ENCODE measurements around the gene TCF19.
"Not testable (repeated sequence)": the region's sequence is repeated elsewhere in the genome, so short reads cannot be mapped to it uniquely, and the experiment has no call there.

The TCF19 gene

DNA sequence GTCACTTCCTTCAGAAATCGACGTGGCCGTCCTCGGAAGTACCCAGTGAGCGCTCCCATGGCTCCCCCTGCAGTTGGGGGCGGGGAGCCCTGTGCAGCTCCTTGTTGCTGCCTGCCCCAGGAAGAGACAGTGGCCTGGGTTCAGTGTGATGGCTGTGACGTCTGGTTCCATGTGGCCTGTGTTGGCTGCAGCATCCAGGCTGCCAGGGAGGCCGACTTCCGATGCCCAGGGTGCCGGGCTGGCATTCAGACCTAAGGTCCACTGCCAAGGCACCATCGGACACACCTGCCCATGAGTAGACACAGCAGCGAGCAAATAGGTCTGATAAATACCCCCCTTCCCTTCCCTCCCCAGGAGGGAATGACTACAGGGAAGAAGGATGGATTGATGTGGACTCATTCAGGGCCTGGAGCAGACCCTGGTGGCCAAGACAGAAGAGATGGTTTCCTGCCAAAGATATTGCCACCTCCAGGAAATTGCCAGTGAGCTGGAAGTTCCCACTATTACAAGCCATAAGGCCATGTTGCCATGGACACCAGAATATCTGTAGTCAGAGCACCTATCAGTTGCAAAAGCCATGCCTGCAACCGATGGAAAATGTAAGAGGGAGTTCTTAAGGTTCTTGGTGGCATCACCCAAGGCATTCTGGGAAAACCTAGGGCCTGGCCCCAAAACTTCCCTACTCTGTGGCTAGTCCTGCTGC lies 4.2 kb downstream of the TCF19 start:
- no peak overlapping the region for H3K27ac ChIP-seq (ENCODE audit: low read length)
- WGBS (ENCODE audit: insufficient coverage, insufficient read length): no CpG with 5 or more reads among the region's 13 CpGs
- 0 out of 2 replicates have a peak, but pooled peaks cover 4% of the 10 kb centered on the region for H3K4me1 ChIP-seq (ENCODE audit: control insufficient read depth, insufficient read depth, low read length)
- DNase-seq (ENCODE audit: low read depth, low spot score): no peak
- H3K4me3 ChIP-seq (ENCODE audit: low read length): no peak overlapping the region
- no peaks in the 10 kb centered on the region for H3K27me3 ChIP-seq (ENCODE audit: control insufficient read depth, insufficient read depth, low read length)
- peaks cover 15% of the 10 kb centered on the region; the same call in 1 of the 2 replicates for H3K36me3 ChIP-seq (ENCODE audit: control insufficient read depth, insufficient read depth, low read length)
- no peaks in the 10 kb centered on the region for H3K9me3 ChIP-seq (ENCODE audit: control insufficient read depth, insufficient read depth, low read length)

DNA sequence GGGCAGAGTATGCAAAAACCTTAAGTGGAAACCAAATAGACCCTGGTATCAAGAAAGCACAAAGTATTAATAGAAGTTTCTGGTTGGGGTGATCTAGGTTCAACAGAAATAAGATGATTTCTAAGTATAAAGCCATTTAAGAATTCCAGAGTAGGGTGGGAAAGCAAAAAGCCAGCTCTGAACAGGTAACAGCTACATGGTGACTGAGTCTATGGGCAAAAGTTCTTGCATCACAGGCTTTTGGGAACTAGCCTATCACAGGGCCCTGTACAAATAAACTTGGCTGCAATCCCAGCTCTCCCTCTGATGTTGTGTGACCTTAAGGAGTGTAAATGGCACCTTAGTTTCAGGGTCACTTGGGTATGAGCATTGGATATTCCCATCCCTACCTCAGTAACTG lies 5.5 kb downstream of the TCF19 start:
- no peaks in the 10 kb centered on the region for H3K9me3 ChIP-seq (ENCODE audit: control insufficient read depth, insufficient read depth, low read length)
- 0 out of 2 replicates have a peak, but pooled peaks cover 4% of the 10 kb centered on the region for H3K4me1 ChIP-seq (ENCODE audit: control insufficient read depth, insufficient read depth, low read length)

DNA sequence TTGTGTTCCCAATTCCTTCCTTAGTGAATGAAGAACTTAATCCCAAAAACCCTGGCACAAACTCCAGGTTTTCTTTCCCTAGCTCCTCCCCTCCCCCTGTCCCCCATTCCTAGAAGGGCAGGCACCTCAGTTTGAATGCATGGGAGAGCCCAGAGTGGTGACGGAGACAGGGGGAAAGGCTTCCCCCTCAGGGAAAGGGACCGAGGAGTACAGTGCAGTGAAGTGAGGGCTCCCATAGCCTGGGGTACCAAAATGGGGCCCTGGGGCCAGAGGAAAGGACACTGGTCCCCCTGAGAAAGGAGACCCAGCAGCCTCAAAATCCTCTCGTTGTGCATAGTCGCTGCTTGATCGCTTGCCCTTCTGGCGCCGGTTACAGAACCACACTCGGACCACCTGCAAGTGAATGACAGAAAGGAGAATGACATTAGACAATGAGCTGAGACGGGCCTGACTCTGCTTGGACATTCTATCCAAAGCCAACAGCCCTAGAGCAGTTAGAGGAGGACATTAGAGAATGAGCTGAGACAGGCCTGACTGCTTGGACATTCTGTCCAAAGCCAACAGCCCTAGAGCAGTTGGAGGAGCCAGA lies 6.2 kb downstream of the TCF19 start:
- H3K27ac ChIP-seq (ENCODE audit: low read length); H3K9me3 ChIP-seq (ENCODE audit: control insufficient read depth, insufficient read depth, low read length); DNase-seq (ENCODE audit: low read depth, low spot score); H3K4me3 ChIP-seq (ENCODE audit: low read length); H3K27me3 ChIP-seq (ENCODE audit: control insufficient read depth, insufficient read depth, low read length); H3K4me1 ChIP-seq (ENCODE audit: control insufficient read depth, insufficient read depth, low read length): not testable (repeated sequence)
- no CpG with 5 or more reads among the region's 9 CpGs for WGBS (ENCODE audit: insufficient coverage, insufficient read length)
- peaks cover 15% of the 10 kb centered on the region; the same call in 1 of the 2 replicates for H3K36me3 ChIP-seq (ENCODE audit: control insufficient read depth, insufficient read depth, low read length)

More for the DNA sequence above, 5.5 kb downstream of the TCF19 start:
- H3K27ac ChIP-seq (ENCODE audit: low read length): no peak overlapping the region
- no peak overlapping the region for H3K4me3 ChIP-seq (ENCODE audit: low read length)
- peaks cover 15% of the 10 kb centered on the region; the same call in 1 of the 2 replicates for H3K36me3 ChIP-seq (ENCODE audit: control insufficient read depth, insufficient read depth, low read length)
- H3K27me3 ChIP-seq (ENCODE audit: control insufficient read depth, insufficient read depth, low read length): no peaks in the 10 kb centered on the region
- DNase-seq (ENCODE audit: low read depth, low spot score): no peak

DNA sequence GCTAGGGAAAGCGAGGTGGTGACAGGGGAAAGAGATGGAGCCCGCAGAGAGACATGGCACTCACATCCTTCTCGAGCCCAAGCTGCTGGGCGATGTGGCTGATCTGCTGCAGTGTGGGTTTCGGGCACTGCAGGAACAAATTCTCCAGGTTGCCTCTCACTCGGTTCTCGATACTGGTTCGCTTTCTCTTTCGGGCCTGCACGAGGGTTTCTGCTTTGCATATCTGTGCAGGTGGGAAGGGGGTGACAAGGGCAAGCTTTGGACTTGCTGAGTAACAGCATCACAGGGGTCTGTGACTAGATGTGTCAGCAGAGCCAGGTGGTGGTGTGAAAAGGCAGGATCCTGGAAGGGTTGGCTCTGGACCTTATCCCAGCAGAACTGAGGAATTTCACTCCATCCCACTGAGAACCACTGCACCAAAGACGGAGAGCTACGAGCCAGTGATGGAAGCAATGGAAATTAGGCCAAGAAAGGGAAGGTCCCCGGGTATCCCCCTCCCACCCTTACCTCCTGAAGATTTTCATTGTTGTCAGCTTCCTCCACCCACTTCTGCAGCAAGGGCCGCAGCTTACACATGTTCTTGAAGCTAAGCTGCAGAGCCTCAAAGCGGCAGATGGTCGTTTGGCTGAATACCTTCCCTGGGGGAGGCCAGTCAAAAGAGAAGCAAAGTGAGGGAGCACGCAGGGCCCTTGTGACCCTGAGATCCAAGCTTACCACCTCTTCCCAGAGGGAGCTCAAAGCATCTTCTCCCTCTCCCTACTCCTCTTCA lies 6.9 kb downstream of the TCF19 start:
- not testable (repeated sequence) for H3K4me1 ChIP-seq (ENCODE audit: control insufficient read depth, insufficient read depth, low read length); H3K27me3 ChIP-seq (ENCODE audit: control insufficient read depth, insufficient read depth, low read length); H3K4me3 ChIP-seq (ENCODE audit: low read length); H3K27ac ChIP-seq (ENCODE audit: low read length); DNase-seq (ENCODE audit: low read depth, low spot score); H3K9me3 ChIP-seq (ENCODE audit: control insufficient read depth, insufficient read depth, low read length)
- H3K36me3 ChIP-seq (ENCODE audit: control insufficient read depth, insufficient read depth, low read length): peaks cover 15% of the 10 kb centered on the region; the same call in 1 of the 2 replicates
- WGBS (ENCODE audit: insufficient coverage, insufficient read length): no CpG with 5 or more reads among the region's 17 CpGs

DNA sequence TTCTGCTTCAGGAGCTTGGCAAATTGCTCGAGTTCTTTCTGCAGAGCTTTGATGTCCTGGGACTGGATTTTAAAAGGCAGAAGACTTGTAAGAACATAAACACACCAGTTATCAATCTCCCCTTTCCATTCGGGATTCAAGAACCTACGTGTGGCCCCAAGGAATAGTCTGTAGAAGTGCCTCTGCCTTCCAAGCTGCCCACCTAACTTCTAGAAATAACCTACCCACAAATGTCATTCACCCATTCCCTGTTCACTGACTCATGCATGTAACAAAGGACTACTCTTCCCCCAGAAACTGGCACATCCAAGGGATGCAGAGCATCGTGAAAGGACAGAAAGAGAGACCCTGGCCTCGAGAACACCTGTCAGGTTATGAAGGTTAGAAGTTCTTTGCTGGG lies 7.6 kb downstream of the TCF19 start:
- peaks cover 15% of the 10 kb centered on the region; the same call in 1 of the 2 replicates for H3K36me3 ChIP-seq (ENCODE audit: control insufficient read depth, insufficient read depth, low read length)
- no CpG with 5 or more reads among the region's 5 CpGs for WGBS (ENCODE audit: insufficient coverage, insufficient read length)
- no peaks in the 10 kb centered on the region for H3K27me3 ChIP-seq (ENCODE audit: control insufficient read depth, insufficient read depth, low read length)
- no peak overlapping the region for H3K4me3 ChIP-seq (ENCODE audit: low read length)
- H3K4me1 ChIP-seq (ENCODE audit: control insufficient read depth, insufficient read depth, low read length): peaks cover 2% of the 10 kb centered on the region; the same call in 1 of the 2 replicates
- H3K27ac ChIP-seq (ENCODE audit: low read length): no peak overlapping the region
- DNase-seq (ENCODE audit: low read depth, low spot score): no peak
- no peaks in the 10 kb centered on the region for H3K9me3 ChIP-seq (ENCODE audit: control insufficient read depth, insufficient read depth, low read length)

DNA sequence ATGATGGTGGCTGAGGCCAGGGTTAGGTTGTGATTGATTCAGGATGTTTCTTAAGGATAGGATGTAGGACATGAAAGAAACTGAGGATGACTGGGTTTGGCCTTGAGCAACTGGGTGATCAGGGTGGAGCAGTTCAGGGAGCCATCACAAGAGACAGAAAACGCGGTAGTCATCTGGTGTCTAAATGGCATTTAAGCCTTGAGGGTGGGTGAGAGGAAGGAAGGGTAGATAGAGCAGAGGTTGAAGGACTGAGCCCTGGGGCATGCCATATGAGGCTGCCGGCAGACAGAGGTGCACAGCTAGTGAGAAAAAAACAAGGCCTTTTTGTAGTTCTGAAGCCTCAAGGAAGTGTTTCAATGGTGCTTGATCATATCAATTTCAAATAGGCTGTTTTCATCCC lies 10.2 kb downstream of the TCF19 start:
- Histone ChIP-seq H3K4me1 (ENCODE audit: control insufficient read depth, insufficient read depth, low read length) (peaks cover 6% of the 10 kb centered on the region), H3K36me3 (ENCODE audit: control insufficient read depth, insufficient read depth, low read length) (peaks cover 11% of the 10 kb centered on the region; the same call in 1 of the 2 replicates), H3K4me3 (ENCODE audit: low read length) (peak overlapping the region; percentile 94; the same call in 1 of the 2 replicates), H3K9me3 (ENCODE audit: control insufficient read depth, insufficient read depth, low read length) (no peaks in the 10 kb centered on the region), H3K27ac (ENCODE audit: low read length) (no peak overlapping the region), H3K27me3 (ENCODE audit: control insufficient read depth, insufficient read depth, low read length) (no peaks in the 10 kb centered on the region)
- WGBS (ENCODE audit: insufficient coverage, insufficient read length): no CpG with 5 or more reads among the region's 3 CpGs
- no peak for DNase-seq (ENCODE audit: low read depth, low spot score)

DNA sequence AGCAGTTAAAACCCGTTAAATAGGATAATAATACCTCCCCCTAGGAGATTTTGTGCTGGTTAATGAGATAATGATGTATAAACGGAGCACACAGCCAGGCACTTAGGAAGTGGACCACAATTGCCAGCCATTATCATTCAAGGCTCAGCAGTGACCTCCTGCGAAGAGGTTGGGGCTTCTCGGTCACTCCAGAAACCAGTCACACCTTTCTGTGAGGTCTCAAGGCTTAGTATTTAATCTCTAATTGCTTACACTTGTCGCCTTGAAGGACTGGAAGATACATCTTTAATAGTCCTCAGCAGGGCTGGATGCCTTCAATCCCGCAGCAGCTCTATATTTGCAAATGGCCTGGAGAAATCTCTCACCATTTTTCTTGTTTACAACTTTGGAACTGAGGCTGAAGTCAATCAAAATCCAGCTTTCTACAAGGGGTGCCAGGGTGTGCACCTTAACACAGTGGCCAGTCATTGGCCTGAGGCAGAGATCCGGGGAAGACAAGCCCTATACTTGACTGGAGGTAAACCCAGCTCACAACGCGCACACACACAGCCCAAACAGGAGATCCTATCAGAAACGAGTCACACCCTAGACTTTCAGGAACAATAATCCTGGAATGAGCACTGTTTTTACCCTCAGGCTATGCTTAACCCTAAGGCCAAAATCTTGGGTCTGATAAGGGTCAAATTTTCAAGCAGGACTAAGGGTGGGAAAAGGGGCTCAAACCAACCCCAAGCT lies 10.9 kb downstream of the TCF19 start:
- peaks cover 8% of the 10 kb centered on the region; the same call in 1 of the 2 replicates for H3K36me3 ChIP-seq (ENCODE audit: control insufficient read depth, insufficient read depth, low read length)
- H3K4me1 ChIP-seq (ENCODE audit: control insufficient read depth, insufficient read depth, low read length): peaks cover 8% of the 10 kb centered on the region
- DNase-seq (ENCODE audit: low read depth, low spot score): no peak
- no peak overlapping the region for H3K27ac ChIP-seq (ENCODE audit: low read length)
- no CpG with 5 or more reads among the region's 10 CpGs for WGBS (ENCODE audit: insufficient coverage, insufficient read length)
- no peaks in the 10 kb centered on the region for H3K9me3 ChIP-seq (ENCODE audit: control insufficient read depth, insufficient read depth, low read length)
- no peaks in the 10 kb centered on the region for H3K27me3 ChIP-seq (ENCODE audit: control insufficient read depth, insufficient read depth, low read length)
- H3K4me3 ChIP-seq (ENCODE audit: low read length): peak overlapping the region; percentile 94; the same call in 1 of the 2 replicates

DNA sequence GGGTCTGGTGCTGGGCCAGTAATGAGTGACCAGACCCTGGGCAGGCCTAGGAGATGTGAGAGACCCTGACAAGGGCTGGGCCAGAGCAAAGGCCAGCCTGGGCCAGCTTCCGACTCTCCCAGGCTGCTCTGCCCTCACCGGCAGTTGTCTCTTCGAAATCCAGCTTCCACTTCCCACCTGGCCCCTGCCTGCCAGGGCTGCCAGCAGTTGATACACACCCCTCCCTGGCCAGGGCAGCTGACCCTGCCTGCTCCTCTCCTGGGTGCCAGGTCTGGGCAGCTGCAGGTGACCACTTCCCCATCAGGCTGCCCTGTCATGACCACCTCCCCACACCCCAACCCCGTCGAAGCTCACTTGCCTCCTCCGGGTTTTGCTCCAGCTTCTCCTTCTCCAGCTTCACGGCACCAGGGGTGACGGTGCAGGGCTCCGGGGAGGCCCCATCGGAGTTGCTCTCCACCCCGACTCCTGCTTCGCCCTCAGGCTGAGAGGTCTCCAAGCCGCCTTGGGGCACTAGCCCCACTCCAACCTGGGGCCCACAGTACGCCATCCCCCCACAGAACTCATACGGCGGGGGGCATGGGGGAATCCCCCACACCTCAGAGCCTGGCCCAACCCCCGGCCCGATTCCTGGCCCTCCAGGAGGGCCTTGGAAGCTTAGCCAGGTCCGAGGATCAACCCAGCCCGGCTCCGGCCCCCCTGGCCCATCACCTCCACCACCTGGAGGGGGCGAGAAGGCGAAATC lies 11.6 kb downstream of the TCF19 start:
- H3K27me3 ChIP-seq (ENCODE audit: control insufficient read depth, insufficient read depth, low read length); H3K27ac ChIP-seq (ENCODE audit: low read length); H3K9me3 ChIP-seq (ENCODE audit: control insufficient read depth, insufficient read depth, low read length); H3K36me3 ChIP-seq (ENCODE audit: control insufficient read depth, insufficient read depth, low read length); H3K4me1 ChIP-seq (ENCODE audit: control insufficient read depth, insufficient read depth, low read length); DNase-seq (ENCODE audit: low read depth, low spot score): not testable (repeated sequence)
- H3K4me3 ChIP-seq (ENCODE audit: low read length): peak overlapping the region; percentile 94
- no CpG with 5 or more reads among the region's 23 CpGs for WGBS (ENCODE audit: insufficient coverage, insufficient read length)

DNA sequence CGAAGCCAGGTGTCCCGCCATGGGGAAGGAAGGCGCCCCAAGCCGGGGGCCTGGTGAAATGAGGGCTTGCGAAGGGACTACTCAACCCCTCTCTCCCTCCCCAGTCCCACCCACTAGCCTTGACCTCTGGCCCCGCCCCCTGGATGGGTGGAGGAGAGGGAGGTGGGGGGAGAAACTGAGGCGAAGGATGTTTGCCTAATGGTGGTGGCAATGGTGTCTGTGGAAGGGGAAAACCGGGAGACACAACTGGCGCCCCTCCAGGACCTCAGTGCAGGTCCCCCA lies 12.2 kb downstream of the TCF19 start, which contains the start of gene POU5F1:
POU5F1 (minus strand) TSS at position 83 of the 282 bp plus-strand sequence; CDS start at position 21, 62 bp downstream.
- Histone ChIP-seq H3K27ac (ENCODE audit: low read length) (peak within 1 kb of the TSS; percentile 41), H3K4me1 (ENCODE audit: control insufficient read depth, insufficient read depth, low read length) (peaks cover 8% of the 10 kb centered on the region), H3K27me3 (ENCODE audit: control insufficient read depth, insufficient read depth, low read length) (no peaks in the 10 kb centered on the region), H3K9me3 (ENCODE audit: control insufficient read depth, insufficient read depth, low read length) (no peaks in the 10 kb centered on the region), H3K4me3 (ENCODE audit: low read length) (peak within 1 kb of the TSS; percentile 94), H3K36me3 (ENCODE audit: control insufficient read depth, insufficient read depth, low read length) (no peaks in the 10 kb centered on the region; the same call in 1 of the 2 replicates)
- DNase-seq (ENCODE audit: low read depth, low spot score): no peak
- no CpG with 5 or more reads among the region's 9 CpGs for WGBS (ENCODE audit: insufficient coverage, insufficient read length)
